WTC11 (cell line): ENCODE measurements around the gene ADAM22. TPM values are rescaled to one million over a fixed set of nuclear protein-coding genes. Genes with fewer than 3 reads are reported as not detected.

Experiments used
- ATAC-seq: fragments of 200-7000 bp; cut with Tn5 transposase; 2 replicates; pipeline ENCODE4 v1.10.0; 2021; ENCODE audit warnings: mild to moderate bottlenecking, moderate library complexity
- CTCF ChIA-PET: fragments of 300-600 bp; sonication (Branson Sonifier 250); formaldehyde crosslinking; loops from one replicate; lab custom pipeline; 2021; ENCODE audit warnings: antibody characterized with exemption; lab: Charles Lee
- POLR2A ChIA-PET: fragments of 350-600 bp; sonication (Branson Sonifier 250); formaldehyde crosslinking; loops from one replicate; lab custom pipeline; 2021; ENCODE audit warnings: antibody characterized with exemption; lab: Charles Lee
- DNase-seq: peaks from one replicate; pipeline ENCODE4 v3.0.0; 2021; ENCODE audit warnings: low spot score
- H3K27ac Mint-ChIP-seq: 2 replicates; pipeline ENCODE4 v1.8.0; 2021; ENCODE audit warnings: mixed read lengths
- H3K27me3 Mint-ChIP-seq: 2 replicates; pipeline ENCODE4 v1.8.0; 2021; ENCODE audit warnings: low read depth, mild to moderate bottlenecking, moderate library complexity, mixed read lengths
- H3K36me3 Mint-ChIP-seq: 2 replicates; pipeline ENCODE4 v1.8.0; 2021; ENCODE audit warnings: mixed read lengths
- H3K4me1 Mint-ChIP-seq: 2 replicates; pipeline ENCODE4 v1.8.0; 2022; ENCODE audit warnings: mixed read lengths
- H3K4me3 Mint-ChIP-seq: 2 replicates; pipeline ENCODE4 v1.8.0; 2021; ENCODE audit warnings: mild to moderate bottlenecking, moderate library complexity, mixed read lengths
- H3K9me3 Mint-ChIP-seq: 2 replicates; pipeline ENCODE4 v1.8.0; 2021; ENCODE audit warnings: mixed read lengths
- AFF4 ChIP-seq: sonication (generic); formaldehyde crosslinking; IDR thresholded peaks from 2 replicates; pipeline ENCODE4 v1.8.1; 2023; ENCODE audit warnings: mild to moderate bottlenecking, missing genetic modification reagents, borderline replicate concordance
- CREM ChIP-seq: sonication (generic); formaldehyde crosslinking; IDR thresholded peaks from 2 replicates; pipeline ENCODE4 v1.8.1; 2022; ENCODE audit warnings: mild to moderate bottlenecking, missing genetic modification reagents, moderate library complexity
- GTF2I ChIP-seq: fragments of 250-450 bp; sonication (Bioruptor Pico); conservative IDR thresholded peaks from 2 replicates; pipeline ENCODE4 v1.4.0; 2021; ENCODE audit warnings: mild to moderate bottlenecking
- KAT7 ChIP-seq: sonication (generic); formaldehyde crosslinking; IDR thresholded peaks from 2 replicates; pipeline ENCODE4 v1.8.1; 2023; ENCODE audit warnings: missing genetic modification reagents, mild to moderate bottlenecking, borderline replicate concordance
- MYBL2 ChIP-seq: sonication (generic); formaldehyde crosslinking; IDR thresholded peaks from 2 replicates; pipeline ENCODE4 v1.8.1; 2023; ENCODE audit warnings: mild to moderate bottlenecking, moderate library complexity, missing genetic modification reagents
- PRRX2 ChIP-seq: fragments of 250-450 bp; sonication (Bioruptor Pico); IDR thresholded peaks from 2 replicates; pipeline ENCODE4 v1.8.0; 2021; ENCODE audit warnings: mild to moderate bottlenecking
- RELA ChIP-seq: sonication (generic); formaldehyde crosslinking; IDR thresholded peaks from 2 replicates; pipeline ENCODE4 v1.8.1; 2022; ENCODE audit warnings: missing genetic modification reagents, mild to moderate bottlenecking, borderline replicate concordance
- USF1 ChIP-seq: sonication (generic); formaldehyde crosslinking; IDR thresholded peaks from 2 replicates; pipeline ENCODE4 v1.8.0; 2022; ENCODE audit warnings: mild to moderate bottlenecking, missing genetic modification reagents
- ZBTB21 ChIP-seq: sonication (generic); formaldehyde crosslinking; IDR thresholded peaks from 2 replicates; pipeline ENCODE4 v1.8.1; 2023; ENCODE audit warnings: mild to moderate bottlenecking, missing genetic modification reagents, borderline replicate concordance
- ZNF138 ChIP-seq: sonication (generic); formaldehyde crosslinking; conservative IDR thresholded peaks from 2 replicates; pipeline ENCODE4 v1.8.1; 2022; ENCODE audit warnings: mild to moderate bottlenecking, moderate library complexity, missing genetic modification reagents
- ZNF317 ChIP-seq: sonication (generic); formaldehyde crosslinking; IDR thresholded peaks from 2 replicates; pipeline ENCODE4 v1.8.1; 2023; ENCODE audit warnings: low read depth, mild to moderate bottlenecking, moderate library complexity, missing genetic modification reagents, borderline replicate concordance
- ZNF396 ChIP-seq: fragments of 250-450 bp; sonication (Bioruptor Pico); IDR thresholded peaks from 2 replicates; pipeline ENCODE4 v1.8.0; 2021; ENCODE audit warnings: mild to moderate bottlenecking, moderate library complexity, borderline replicate concordance
- ZNF416 ChIP-seq: fragments of 250-450 bp; sonication (Bioruptor Pico); IDR thresholded peaks from 2 replicates; pipeline ENCODE4 v1.9.0; 2021; ENCODE audit warnings: mild to moderate bottlenecking, inconsistent platforms
- ZNF423 ChIP-seq: fragments of 250-450 bp; sonication (Bioruptor Pico); IDR thresholded peaks from 2 replicates; pipeline ENCODE4 v2.1.2; 2022; ENCODE audit warnings: mild to moderate bottlenecking, moderate library complexity
- ZNF425 ChIP-seq: fragments of 250-450 bp; sonication (Bioruptor Pico); conservative IDR thresholded peaks from 2 replicates; pipeline ENCODE4 v1.9.0; 2021; ENCODE audit warnings: mild to moderate bottlenecking
- total RNA-seq: library from RNA; stranded (reverse); gene quantifications from 3 replicates; pipeline ENCODE4 v1.2.3, GENCODE V29; 2021

Gene ADAM22
- total RNA-seq, 1 experiment from 2014 or later = 12.4 TPM

- Mint-ChIP-seq H3K27ac (no peak overlapping the region), H3K36me3 (peaks cover under 1% of the 10 kb centered on the region; the same call in 1 of the 2 replicates), H3K9me3 (peaks cover 12% of the 10 kb centered on the region)
These were observed 231.6 kb downstream of the ADAM22 start for GRCh38 chr7:88165697-88166096.

GRCh38 chr7:88167223-88167622, 233.2 kb downstream of the ADAM22 start:
- no peaks in the 10 kb centered on the region for H3K36me3 Mint-ChIP-seq
- H3K9me3 Mint-ChIP-seq = no peaks in the 10 kb centered on the region
- peak overlapping the region; percentile 67; the same call in 1 of the 2 replicates for H3K27ac Mint-ChIP-seq
- H3K27me3 Mint-ChIP-seq = no peaks in the 10 kb centered on the region
- POLR2A ChIA-PET = no interaction called here
- CTCF ChIA-PET = interaction anchor here (1.2 kb wide), 1 partner anchor 178 kb away, joined by 3 read pairs; no protein-coding TSS in a partner anchor
- no peak overlapping the region for H3K4me3 Mint-ChIP-seq
- DNase-seq (no peak), ATAC-seq (no peak)
- no peak for TF ChIP-seq ZNF396 (CRISPR knock-in tag)
- no peaks in the 10 kb centered on the region for H3K4me1 Mint-ChIP-seq

More at GRCh38 chr7:88165697-88166096, 231.6 kb downstream of the ADAM22 start:
- POLR2A ChIA-PET = no interaction called here
- H3K4me3 Mint-ChIP-seq = no peak overlapping the region
- ATAC-seq = no peak
- TF ChIP-seq PRRX2 (CRISPR knock-in tag) = no peak
- no peak for TF ChIP-seq GTF2I
- TF ChIP-seq MYBL2 (CRISPR knock-in tag) = no peak
- no peak for TF ChIP-seq KAT7 (CRISPR knock-in tag)
- TF ChIP-seq ZNF423 = no peak
- TF ChIP-seq ZBTB21 (CRISPR knock-in tag) = no peak
- TF ChIP-seq, all 79 proteins: peak for 0
- CTCF ChIA-PET = no interaction called here
- no peaks in the 10 kb centered on the region for H3K27me3 Mint-ChIP-seq
- DNase-seq = no peak
- H3K4me1 Mint-ChIP-seq = no peaks in the 10 kb centered on the region

- peak overlapping the region; percentile 67; the same call in 1 of the 2 replicates for H3K27ac Mint-ChIP-seq
- no peaks in the 10 kb centered on the region for H3K9me3 Mint-ChIP-seq
- no peaks in the 10 kb centered on the region for H3K4me1 Mint-ChIP-seq
- no peaks in the 10 kb centered on the region for H3K27me3 Mint-ChIP-seq
- ATAC-seq (no peak), DNase-seq (no peak)
- H3K36me3 Mint-ChIP-seq = no peaks in the 10 kb centered on the region
- TF ChIP-seq USF1 (CRISPR knock-in tag) (no peak), ZNF416 (CRISPR knock-in tag) (no peak), CREM (CRISPR knock-in tag) (no peak), GTF2I (no peak), ZNF138 (CRISPR knock-in tag) (no peak), AFF4 (CRISPR knock-in tag) (no peak), RELA (CRISPR knock-in tag) (no peak), ZNF425 (CRISPR knock-in tag) (no peak), ZNF317 (CRISPR knock-in tag) (no peak)
- CTCF ChIA-PET = interaction anchor here (1.2 kb wide), 1 partner anchor 177 kb away, joined by 3 read pairs; no protein-coding TSS in a partner anchor
- no peak overlapping the region for H3K4me3 Mint-ChIP-seq
- POLR2A ChIA-PET = no interaction called here
These were observed 233.7 kb downstream of the ADAM22 start for GRCh38 chr7:88167721-88168120.
